GM12892 (cell line): ENCODE measurements around the gene PDLIM7.

Experiments
- POLR2A ChIP-seq: IDR thresholded peaks from 2 replicates; pipeline ENCODE4 v1.6.1; 2011; ENCODE audit warnings: low read depth, low read length, control low read depth
- POLR2AphosphoS5 ChIP-seq: IDR thresholded peaks from 2 replicates; pipeline ENCODE4 v1.6.1; 2011; ENCODE audit warnings: low read depth, low read length, control low read depth
- TAF1 ChIP-seq: IDR thresholded peaks from 2 replicates; pipeline ENCODE4 v1.6.1; 2011; ENCODE audit warnings: low read depth, mild to moderate bottlenecking, control low read depth, low read length, borderline replicate concordance

DNA sequence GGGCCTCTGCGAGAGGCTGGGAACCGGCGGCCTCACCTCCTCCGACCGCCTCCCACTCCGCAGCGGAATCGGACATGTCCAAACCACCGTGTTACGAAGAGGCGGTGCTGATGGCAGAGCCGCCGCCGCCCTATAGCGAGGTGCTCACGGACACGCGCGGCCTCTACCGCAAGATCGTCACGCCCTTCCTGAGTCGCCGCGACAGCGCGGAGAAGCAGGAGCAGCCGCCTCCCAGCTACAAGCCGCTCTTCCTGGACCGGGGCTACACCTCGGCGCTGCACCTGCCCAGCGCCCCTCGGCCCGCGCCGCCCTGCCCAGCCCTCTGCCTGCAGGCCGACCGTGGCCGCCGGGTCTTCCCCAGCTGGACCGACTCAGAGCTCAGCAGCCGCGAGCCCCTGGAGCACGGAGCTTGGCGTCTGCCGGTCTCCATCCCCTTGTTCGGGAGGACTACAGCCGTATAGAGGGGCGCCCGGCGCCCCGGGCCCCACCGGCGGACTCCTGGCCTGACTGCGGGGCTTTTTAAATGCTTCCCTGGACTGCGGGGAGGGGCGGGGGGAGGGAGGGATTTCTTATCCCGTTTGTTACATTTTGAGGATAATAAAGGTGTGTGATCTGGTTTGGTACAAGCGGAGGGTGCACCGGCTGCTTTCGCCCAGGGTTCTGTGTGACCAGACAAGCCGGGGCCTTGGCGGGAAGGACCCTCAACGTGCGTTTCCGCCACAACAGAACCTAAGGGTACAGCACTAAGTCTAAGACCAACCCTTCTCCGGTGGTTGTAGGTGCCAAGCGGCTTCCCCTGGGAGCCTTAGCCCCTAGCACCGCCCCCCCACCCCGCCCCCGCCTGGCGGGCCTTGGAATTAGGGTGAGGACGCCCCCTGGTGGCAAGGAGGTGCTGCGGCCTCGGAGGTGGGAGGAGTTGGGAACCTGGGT is 41.5 kb downstream of the PDLIM7 start:
- TF ChIP-seq TAF1, result no peak
- peak; percentile 6; the same call in 1 of the 2 replicates for TF ChIP-seq POLR2A
- no peak for TF ChIP-seq POLR2AphosphoS5
